GM10248 (cell line): ENCODE measurements around the gene PDE6A.
A peak's percentile ranks its signal among the peaks of the same experiment; 100 is the strongest.

Experiments
- CTCF ChIA-PET: fragments of 300-600 bp; sonication (Branson Sonifier 250); formaldehyde crosslinking; extraction: SDS; loops from one replicate; lab custom pipeline; 2021; ENCODE audit warnings: antibody characterized with exemption; lab: Yijun Ruan, JAX
- POLR2A ChIA-PET: fragments of 350-650 bp; sonication (Branson Sonifier 250); formaldehyde crosslinking; extraction: SDS; loops from one replicate; lab custom pipeline; 2020; ENCODE audit warnings: antibody characterized with exemption; lab: Yijun Ruan, JAX
- DNase-seq: peaks from one replicate; pipeline ENCODE4 v3.0.0; 2012; ENCODE audit errors: extremely low spot score
- CTCF ChIP-seq: IDR thresholded peaks from 2 replicates; pipeline ENCODE4 v1.5.1; 2012; ENCODE audit warnings: mild to moderate bottlenecking, low read depth; ENCODE audit errors: extremely low read depth, missing control alignments, control extremely low read depth

PDE6A gene

GRCh38 chr5:149836451-149837139 lies 108.0 kb downstream of the PDE6A start:
- no peak for TF ChIP-seq CTCF
- DNase-seq = peak; percentile 10
- ChIA-PET CTCF (interaction anchor here (0.9 to 56.4 kb wide), 6 partner anchors 2 to 198 kb away, joined by 3 to 1145 read pairs (median 182); no protein-coding TSS in a partner anchor), POLR2A (no interaction called here)

GRCh38 chr5:149834246-149834855 lies 110.2 kb downstream of the PDE6A start:
- ChIA-PET CTCF (interaction anchor here (1.0 to 56.4 kb wide), 27 partner anchors 0 to 342 kb away, joined by 3 to 1145 read pairs (median 6); partner anchors contain the start of genes PPARGC1B and SLC26A2), POLR2A (no interaction called here)
- TF ChIP-seq CTCF = peak; percentile 43
- DNase-seq = peak; percentile 77

GRCh38 chr5:149833116-149833827 lies 111.3 kb downstream of the PDE6A start:
- CTCF ChIA-PET = interaction anchor here (1.0 to 56.4 kb wide), 22 partner anchors 2 to 289 kb away, joined by 3 to 1145 read pairs (median 7); partner anchors contain the start of genes PPARGC1B and SLC26A2

GRCh38 chr5:149832636-149833035 lies 112.0 kb downstream of the PDE6A start:
- ChIA-PET CTCF (interaction anchor here (1.4 to 56.4 kb wide), 9 partner anchors 2 to 194 kb away, joined by 7 to 1145 read pairs (median 86); no protein-coding TSS in a partner anchor), POLR2A (no interaction called here)
- DNase-seq = no peak
- no peak for TF ChIP-seq CTCF

More at GRCh38 chr5:149833116-149833827, 111.3 kb downstream of the PDE6A start:
- POLR2A ChIA-PET = no interaction called here
- no peak for TF ChIP-seq CTCF
- DNase-seq = no peak

- ChIA-PET CTCF (interaction anchor here (1.3 to 56.4 kb wide), 17 partner anchors 3 to 213 kb away, joined by 3 to 1145 read pairs (median 10); no protein-coding TSS in a partner anchor), POLR2A (interaction anchor here (1.1 kb wide), 1 partner anchor 26 kb away, joined by 5 read pairs; no protein-coding TSS in a partner anchor)
- peak; percentile 85 for DNase-seq
- TF ChIP-seq CTCF = no peak
Observed at GRCh38 chr5:149831492-149831891, 113.1 kb downstream of the PDE6A start.

- CTCF ChIA-PET = interaction anchor here (1.3 to 56.4 kb wide), 19 partner anchors 4 to 212 kb away, joined by 3 to 1145 read pairs (median 7); no protein-coding TSS in a partner anchor
- POLR2A ChIA-PET = interaction anchor here (1.1 kb wide), 1 partner anchor 25 kb away, joined by 5 read pairs; no protein-coding TSS in a partner anchor
- no peak for DNase-seq
- TF ChIP-seq CTCF = no peak
Observed at GRCh38 chr5:149830579-149830978, 114.0 kb downstream of the PDE6A start.
